ENCODE data around the gene STAT5B.

Gene STAT5B

DNA sequence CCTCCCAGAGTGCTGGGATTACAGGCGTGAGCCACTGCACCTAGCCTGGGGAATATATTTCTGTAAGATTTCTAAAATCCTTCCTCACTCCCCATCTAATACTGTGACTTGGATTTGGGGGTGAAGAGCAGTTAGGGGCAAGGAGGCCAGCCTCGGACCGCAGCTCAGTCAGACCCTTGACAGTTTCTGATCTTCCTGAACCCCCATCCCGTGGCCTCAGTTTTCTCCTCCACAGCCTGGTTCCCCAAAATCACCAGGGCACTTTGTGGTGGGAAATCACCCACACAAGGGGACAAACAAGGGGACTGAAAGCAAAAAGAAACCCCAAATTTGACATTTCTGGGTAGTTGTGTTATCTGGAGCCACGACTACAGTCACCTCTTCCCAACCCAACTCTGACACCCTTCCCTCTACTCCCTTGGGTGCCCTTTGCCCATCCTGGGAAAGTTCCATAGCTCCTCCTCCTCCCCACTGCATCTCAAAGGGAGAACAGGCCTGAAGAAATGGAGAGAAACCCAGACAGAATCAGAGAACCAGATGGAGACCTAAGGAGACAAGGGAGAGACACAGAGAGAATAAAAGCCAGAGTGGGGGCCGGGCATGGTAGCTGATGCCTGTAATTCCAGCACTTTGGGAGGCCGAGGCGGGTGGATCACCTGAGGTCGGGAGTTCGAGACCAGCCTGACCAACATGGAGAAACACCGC, 9.3 kb upstream of the STAT5B start:
- no peak for DNase-seq (ENCODE audit: low read depth in 1 of 2, low spot score in 1 of 2)

DNA sequence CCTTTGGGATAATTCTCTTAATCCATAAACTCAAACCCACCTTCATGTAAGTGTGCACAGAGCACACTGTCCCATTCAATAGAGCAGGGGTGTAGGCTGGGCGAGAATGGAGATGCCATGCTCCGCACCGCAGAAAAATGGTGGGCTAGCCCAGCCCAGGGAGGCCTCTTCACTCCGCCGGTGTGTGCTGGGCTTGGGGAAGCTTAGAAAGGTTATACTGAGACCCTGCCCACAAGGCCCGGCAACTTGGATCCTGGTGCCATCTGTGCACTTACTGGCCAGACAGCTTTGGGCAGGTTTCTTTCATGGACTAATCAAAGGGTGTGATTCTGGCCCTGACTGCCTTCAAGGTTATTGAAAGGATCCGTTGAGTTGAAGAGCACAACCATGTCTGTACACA, 8.4 kb upstream of the STAT5B start:
- no peak for DNase-seq (ENCODE audit: low read depth in 1 of 2, low spot score in 1 of 2)

DNA sequence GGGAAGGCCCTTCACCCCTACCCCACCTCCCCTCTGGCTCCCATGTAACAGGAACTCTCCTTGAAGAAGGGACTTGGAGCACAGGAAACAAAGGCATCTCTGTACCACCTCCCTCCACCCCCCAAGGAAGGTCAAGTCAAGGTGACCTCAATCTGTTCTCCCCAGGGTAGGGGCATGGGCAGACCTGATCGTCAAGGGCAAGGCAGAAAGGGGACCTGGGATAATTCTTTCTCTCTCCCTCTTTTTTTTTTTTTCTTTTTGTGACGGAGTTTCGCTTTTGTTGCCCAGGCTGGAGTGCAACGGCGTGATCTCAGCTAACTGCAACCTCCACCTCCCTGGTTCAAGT, 7.8 kb upstream of the STAT5B start:
- no peak for DNase-seq (ENCODE audit: low read depth in 1 of 2, low spot score in 1 of 2)

DNA sequence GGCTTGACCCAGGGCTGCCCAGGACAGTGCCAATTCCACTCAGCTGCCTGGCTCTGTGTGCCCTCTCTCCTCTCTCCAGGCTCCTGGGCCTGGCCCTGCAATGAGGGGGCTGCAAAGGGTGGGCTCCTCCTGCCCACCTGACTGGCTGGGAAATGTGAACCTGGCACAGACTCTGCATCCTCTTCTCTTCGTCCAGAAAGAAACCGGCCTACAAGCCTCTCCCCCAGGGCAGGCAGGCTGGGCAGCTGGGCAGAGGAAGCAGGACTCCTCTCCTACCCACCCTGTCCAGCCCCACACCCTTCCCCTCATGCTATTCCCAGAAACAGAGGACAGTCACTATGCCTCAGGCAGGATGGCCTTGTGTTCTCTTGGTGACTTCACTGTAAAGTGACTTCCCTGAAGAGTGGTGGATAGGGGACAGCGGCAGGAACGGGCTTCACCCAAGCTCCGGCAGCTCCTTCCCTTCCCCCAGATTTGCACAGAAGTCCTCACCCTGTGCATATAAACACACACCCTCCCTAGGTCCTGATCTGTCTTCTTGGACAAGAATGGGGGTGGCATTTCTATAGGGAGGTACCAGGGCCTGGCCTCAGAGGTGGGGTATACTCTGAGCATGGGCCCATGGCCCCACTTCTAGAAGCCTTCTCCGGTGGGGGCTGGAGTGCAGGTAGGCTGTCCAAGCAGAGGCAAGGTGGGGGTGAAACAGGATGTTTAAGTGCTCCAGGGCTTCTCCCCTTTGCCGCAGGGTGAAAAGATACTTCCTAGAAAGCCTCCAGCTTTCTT, 7.2 kb upstream of the STAT5B start:
- no peak for DNase-seq (ENCODE audit: low read depth in 1 of 2, low spot score in 1 of 2)

DNA sequence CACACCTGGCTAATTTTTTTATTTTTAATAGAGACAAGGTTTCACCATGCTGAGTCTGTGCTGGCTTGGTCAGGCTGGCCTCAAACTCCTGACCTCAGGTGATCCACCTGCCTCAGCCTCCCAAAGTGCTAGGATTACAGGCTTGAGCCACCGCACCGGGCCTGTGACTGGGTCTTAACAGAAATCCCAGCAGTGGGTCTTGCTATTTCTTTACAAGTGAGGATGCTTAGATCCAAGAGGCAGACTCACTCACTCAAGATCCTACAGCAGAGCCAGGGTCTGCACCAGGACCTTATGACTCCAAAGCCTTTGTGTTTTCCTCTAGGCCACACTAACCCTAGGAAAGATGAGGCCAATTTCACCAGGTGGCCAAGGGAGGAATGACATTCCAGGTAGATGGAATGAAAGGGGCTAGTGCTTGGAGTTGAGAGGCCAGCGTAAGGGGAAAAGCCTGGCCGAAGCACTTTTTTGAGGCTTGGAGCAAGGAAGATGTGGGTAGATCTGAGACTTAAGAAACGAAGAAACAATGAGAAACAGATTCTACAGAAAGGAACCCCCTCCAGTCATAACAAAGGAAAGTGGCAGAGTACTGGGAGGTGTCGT, 6.4 kb upstream of the STAT5B start:
- no peak for DNase-seq (ENCODE audit: low read depth in 1 of 2, low spot score in 1 of 2)

DNA sequence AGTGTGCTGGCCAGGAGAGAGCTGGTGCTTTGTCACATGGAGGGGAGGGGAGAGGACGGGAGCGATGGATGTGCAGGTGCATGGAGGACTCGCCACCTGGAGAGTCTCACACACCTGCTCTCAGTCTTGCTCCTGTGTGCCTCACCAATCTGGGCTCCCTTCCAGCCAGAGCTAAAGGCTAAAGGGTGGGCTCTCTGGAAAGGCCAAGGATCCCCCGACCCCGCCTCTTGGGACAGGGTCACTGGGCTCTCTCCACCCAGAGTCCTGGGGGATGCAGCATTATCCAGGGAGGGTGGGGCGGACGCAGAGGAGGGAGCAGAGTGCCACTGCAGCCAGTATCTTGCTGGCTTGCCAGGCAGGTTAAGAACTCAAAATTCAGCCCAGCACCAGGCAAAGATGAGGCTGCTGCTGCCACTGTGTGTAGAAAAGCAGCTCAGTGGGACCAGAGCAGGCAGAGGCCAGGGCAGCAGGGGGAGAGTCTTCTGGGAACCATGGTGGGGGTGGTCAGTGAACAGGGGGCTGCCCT, 5.4 kb upstream of the STAT5B start:
- no peak for DNase-seq (ENCODE audit: low read depth in 1 of 2, low spot score in 1 of 2)

DNA sequence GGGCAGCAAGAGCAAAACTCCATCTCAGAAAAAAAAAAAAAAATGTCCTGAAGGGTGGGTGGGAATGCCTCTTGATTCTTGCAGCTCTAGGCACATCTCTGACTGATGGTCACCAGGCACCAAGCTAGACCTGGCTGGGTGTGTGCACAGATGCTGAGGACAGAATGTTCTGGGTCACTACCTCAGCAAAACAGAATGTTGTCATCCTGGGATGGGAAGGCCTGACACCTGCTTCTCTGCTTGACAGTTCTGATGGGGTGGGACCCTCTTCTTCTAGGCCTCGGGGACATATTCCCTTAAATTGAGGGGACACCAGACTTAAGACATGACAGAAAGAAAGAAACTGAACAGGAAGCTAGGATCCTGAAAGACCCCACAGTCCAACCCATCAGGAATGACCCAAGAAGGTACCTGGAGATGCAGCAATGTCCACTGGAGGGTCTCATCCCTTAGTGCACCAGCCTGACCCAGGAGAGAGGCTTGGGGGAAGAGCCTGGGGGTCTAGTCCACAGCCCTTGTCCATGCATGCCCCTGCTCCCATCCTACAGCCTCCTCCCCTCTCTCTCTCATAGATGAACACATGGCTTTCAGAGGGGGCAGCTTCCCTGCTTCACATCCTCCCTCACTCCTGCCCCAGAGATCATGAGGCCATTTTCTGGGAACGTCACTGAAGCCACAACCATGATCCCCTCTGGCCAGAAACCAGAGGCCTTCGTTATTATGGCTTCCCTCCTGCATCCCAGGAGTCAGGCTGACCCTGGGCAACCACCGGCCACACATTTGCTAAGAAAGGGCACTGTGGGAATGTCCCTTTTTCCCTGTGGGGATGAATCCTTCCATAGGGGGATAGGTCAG, 3.8 kb upstream of the STAT5B start:
- DNase-seq (ENCODE audit: low read depth in 1 of 2, low spot score in 1 of 2): no peak

DNA sequence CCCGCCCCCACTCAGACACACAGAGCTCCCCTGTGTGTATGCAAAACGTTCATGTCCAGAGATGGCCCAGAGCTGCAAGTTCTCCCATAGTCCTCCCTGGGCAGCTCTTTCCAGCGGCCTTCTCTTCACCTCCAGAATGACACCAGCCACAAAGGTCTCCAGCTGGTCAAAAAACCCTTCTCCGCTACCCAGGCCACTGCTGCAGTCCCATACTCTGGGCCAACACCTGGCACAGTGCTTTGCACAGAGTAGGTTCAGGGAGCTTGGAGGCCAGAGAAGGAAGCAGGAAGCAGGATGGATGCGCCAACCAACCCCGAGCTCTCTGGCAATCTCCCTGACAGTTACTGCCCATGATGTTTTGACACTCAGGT, 1.1 kb upstream of the STAT5B start:
- DNase-seq (ENCODE audit: low read depth in 1 of 2, low spot score in 1 of 2): no peak

DNA sequence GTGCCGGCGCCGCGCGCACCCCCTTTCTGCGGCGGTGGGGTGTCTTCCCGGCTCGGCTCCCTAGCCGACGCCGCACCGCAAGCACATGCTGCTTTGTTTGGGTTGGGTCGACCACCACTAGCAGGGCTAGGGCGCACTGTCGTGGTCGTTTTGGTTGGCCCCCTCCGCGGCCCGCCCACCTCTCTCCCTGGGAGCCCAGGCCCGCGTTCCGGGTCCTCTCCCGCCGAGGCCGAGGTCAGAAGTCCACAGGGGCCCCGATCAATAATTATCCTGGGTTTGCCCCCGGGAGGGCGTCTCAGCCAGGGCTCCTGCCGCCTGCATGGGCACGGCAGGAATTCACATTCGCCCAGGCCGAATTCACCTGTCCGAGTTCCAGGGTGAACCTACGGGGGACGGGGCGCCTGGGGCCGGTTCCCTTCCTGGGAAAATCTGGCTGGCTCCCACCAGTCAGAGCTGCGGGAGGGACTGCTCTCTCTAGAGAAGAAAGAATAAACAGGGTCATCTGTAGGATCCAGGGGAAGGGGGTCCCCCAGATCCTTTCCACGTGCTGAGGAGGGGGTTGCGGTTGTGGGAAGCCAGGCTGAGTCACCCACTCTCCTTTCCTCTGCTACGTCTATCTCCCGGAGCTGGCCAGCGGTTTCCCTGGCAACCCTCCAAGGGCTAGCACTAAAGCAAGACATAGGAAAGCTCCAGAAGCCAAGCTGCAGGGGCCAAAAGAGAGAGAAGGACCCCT, 584 bp upstream of the STAT5B start:
- DNase-seq (ENCODE audit: low read depth in 1 of 2, low spot score in 1 of 2): no peak

DNA sequence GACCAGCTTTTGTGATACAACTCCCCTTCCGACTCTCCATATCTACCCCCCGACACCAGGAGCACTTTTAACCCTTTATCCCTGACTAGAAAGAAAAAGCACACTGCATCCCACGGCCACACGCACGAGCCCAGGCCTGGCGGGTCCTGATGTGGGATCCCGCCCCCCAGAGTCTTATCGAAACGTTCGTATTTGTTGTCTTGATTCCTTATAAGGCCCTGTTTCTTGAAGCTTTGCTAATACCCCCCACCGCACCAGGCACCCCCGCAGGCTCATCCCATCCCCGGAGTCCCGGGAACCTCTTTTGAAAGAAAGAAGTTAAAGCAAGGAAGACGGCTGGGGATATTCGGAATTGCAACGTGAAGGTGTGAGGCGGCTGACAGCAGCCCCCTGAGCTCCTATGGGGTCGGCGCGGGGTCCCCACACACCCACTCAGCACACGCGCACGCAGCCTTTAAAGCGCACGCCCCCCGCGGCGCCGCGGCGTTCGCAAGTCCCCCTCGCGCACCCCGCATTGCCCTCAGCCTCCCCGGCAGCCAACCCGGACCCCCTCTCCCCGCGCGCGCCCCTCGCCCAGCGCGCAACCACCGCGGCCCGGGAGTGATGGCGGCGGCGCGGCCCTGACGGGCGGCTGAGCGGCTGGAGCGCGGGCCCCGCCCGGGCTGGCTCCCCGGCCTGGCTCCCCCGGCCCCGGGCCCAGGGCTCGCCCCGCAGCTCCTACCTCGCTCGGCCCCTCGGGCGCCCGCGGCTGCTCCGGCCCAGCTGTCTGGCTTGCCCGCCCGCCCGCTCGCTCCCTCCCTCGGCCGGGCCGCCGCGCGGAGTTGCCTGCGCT, 448 bp downstream of the STAT5B start:
- no peak for DNase-seq (ENCODE audit: low read depth in 1 of 2, low spot score in 1 of 2)

DNA sequence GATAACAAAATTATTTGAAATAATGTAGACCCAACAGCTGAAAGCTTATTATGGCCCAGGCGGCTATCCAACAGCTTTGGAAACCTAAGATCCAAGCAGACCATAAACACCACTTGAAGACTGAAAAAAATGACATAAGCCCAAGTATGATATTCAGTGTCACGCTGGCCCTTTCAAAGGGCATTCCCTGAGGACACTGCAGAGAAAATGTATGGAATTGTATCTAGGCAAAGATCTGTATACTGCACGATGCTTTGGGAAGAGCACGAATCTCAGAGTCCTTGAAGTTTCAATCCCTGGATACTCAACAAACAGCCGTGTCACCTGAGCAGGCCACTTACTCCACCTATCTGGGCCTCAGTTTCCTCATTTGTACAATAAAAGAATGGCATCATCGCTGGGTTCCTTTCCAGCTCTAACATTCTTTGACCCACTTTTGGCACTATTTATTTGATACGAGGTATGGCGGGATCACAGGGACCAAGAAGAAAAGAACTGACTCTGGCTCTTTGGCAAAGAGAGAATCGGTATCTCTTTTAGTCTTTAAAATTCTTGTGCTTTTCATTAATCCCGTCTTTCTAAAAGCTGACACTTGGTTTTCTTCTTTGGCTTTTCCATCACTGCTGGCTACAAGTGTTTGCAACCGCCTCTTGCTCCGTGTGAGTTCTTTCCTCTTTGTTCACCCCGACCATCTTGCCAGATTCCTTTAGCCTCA, 1.2 kb downstream of the STAT5B start:
- DNase-seq (ENCODE audit: low read depth in 1 of 2, low spot score in 1 of 2): no peak

DNA sequence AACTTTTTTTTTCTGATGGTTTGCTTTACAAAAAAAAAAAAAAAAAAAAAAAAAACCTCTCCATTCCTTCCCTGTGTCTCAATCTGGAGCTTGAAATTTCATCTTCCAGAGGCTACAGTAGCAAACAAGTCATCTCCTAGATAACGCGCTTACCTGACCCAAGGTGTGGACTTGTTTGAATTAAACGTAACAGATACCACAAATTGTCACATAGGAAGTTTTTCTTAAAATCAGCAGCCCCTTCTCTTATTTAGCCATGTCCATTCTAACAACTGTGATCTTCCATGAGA, 2.0 kb downstream of the STAT5B start:
- DNase-seq (ENCODE audit: low read depth in 1 of 2, low spot score in 1 of 2): no peak

DNA sequence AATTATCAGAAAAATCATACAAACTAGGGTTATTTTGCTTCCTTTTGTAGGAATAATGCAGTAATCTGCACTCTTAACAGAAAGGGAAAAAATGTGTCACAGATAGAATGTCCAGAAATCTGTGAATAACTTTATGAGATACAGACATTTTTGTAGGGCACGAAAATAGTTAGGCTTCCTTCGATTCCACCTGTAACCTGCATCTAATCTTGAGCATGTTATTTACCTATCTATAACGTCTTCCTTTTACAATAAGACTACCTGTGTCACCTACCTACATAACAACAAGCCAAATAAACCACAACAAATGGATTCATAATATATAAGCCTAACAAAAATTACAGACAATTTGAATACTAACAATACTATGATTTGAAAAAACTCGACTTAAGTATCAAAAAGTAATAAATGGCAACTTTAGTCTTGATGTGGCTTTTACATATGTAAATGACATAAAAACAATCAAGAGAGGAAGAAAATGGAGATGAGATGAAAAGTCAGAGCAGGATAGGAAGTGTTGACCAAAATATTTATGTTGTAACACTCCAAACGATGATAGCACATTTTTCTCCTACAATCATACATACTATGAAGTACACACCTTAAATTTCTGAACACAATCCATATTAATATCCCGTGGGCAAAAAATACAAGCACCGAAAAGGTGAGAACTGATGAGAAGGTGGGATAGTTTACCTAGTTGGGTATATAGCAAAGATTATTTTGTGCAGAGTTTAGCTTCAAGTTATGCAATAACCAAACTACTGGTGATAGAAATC, 2.5 kb downstream of the STAT5B start:
- no peak for DNase-seq (ENCODE audit: low read depth in 1 of 2, low spot score in 1 of 2)

DNA sequence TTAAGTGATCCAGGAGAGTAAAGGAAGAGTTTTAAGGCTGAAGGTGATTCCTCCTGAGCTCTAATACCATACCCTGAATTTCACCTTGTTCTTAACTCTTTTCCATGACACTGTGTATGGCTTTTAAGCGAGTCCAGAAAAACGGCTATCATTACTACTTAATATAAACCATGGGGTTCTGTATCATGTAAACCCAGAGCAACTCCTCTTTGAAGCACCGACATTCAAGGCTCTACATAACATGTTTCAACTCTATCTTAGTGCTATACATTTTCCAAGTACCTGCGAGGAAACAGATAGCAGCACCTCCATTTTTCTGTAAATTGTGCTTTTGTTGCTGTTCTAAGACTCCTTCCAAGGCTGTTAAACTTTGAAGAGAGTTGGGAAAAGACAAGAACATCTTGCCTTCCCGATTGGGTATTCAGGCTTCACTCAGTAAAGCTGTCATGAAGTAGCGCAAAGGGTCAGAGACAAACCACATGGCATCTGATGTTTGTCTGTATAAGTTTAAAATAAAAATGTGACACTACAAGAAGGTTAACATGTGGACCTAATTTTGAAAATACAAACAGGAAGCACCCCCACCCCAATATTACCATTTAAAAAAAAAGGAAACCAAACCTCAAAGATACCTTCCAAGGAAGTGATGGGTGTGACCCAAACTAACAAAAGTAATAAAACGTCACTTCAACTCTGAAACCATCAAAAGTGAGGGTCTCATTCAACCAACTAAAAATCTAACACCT, 3.9 kb downstream of the STAT5B start:
- DNase-seq (ENCODE audit: low read depth in 1 of 2, low spot score in 1 of 2): no peak

DNA sequence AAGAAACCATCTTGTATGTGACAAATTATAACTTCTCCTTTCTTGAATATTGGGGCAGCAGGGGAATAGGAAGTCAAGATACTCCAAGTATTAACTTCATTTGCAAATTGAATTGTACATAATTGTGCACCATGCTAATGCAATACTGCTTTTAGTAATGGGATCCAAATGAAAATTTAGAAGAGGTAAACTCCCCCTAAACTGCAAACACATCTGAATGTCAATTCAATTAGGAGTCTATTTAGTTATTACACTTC, 4.5 kb downstream of the STAT5B start:
- no peak for DNase-seq (ENCODE audit: low read depth in 1 of 2, low spot score in 1 of 2)

DNA sequence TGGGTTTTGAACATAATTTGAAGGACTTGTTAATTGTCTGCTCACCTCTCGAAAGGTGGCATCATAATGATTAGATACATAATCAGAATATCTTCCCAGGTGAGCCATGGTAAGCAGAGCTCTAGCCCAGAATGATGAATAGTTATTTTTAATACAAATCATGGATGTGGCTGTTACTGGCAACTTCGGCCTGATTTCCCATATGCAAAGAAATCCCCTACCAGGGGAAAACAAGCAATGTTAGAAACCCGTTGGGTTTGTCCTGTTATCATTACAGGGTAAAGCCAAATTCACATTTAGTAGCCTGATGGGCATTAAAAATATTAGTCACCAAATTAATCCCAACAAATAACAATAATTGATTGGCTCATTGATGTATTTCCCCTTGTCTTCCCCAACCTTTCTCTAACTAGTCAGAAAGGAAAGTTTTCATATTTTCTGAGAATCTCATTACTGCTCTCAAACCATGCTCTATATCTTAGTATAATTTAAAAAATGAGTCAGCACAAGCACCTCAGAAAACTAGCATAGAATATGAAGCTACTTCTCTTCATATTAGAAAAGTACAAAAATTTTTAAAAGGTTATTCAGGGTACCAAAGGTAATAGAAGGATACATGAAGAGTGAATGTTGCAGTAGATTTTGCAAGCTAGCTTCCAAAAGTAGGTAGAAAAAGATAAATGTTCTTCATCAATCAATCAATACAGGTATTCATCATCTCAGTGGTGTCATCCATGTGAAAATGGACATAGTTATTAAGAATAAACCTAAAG, 5.0 kb downstream of the STAT5B start:
- DNase-seq (ENCODE audit: low read depth in 1 of 2, low spot score in 1 of 2): no peak

DNA sequence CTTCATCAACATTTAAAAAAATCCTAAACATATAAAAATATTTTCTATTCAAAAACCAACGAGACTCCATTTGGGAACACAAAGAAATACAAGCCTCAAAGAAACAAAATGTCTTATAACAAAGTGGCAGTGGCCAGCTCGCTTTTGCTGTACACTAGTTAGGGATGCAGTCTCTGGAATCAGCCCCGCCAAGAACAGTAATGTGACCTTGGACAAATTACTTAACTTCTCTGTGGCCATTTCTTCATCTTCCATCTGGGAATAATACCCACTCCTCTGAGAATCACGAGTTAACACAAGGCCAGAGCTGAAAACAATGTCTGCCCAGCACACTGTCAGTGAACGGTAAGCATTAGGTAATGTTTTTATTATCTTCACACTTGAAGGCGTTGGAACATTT, 5.6 kb downstream of the STAT5B start:
- DNase-seq (ENCODE audit: low read depth in 1 of 2, low spot score in 1 of 2): no peak

DNA sequence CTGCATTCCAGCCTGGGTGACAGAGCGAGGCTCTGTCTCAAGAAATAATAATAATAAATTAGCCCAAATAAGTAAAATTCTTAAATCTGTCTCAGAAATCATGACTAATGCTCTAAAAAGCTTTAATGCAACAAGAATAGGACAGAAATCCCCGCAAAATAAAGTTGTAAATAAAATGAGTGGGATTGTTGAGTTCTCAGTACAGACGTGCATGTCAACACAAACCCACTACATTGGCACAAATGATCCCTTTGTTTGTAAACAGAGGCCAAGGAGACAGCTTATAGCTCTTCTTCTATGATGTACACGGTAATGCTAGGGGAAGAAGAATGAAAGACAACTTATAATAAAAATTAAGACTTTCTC, 6.0 kb downstream of the STAT5B start:
- DNase-seq (ENCODE audit: low read depth in 1 of 2, low spot score in 1 of 2): no peak

Measured in activated CD4-positive, alpha-beta T cell treated with anti-CD3 and anti-CD28 coated beads, Interleukin-2, amount 50 U/mL, for 24 hours (primary cell).